HepG2 (cell line): ENCODE measurements around the gene NR2F1-AS1. TPM values are rescaled to one million over a fixed set of nuclear protein-coding genes. Genes with fewer than 3 reads are reported as not detected.

ENCODE experiments used
- ATAC-seq: fragments of 200-7000 bp; cut with Tn5 transposase; 3 replicates; pipeline ENCODE4 v1.9.1; 2020; ENCODE audit warnings: mild to moderate bottlenecking, moderate library complexity
- BruUV-seq: library from RNA; stranded (reverse); fragments of 400-500 nt; replicated peaks from 2 replicates; lab custom pipeline; 2021; lab: Mats Ljungman, UMichigan
- CTCF ChIA-PET: fragments of 300-600 bp; formaldehyde crosslinking; extraction: SDS; loops from one replicate; lab custom pipeline; 2021; ENCODE audit warnings: low total read pairs, inconsistent platforms, low intra/inter-chr PET ratio; lab: Yijun Ruan, JAX
- POLR2A ChIA-PET: fragments of 350-600 bp; sonication (Branson Sonifier 250); formaldehyde crosslinking; loops from one replicate; lab custom pipeline; 2020; ENCODE audit warnings: antibody characterized with exemption, inconsistent platforms; lab: Yijun Ruan, JAX
- DNase-seq: peaks from one replicate; pipeline ENCODE4 v3.0.0-alpha.2; 2015; ENCODE audit warnings: low spot score
- FAIRE-seq: peaks from 3 replicates; lab custom pipeline; 2011; peaks lifted over from hg19 to GRCh38; lab: Jason Lieb, UNC
- H2AFZ ChIP-seq: one replicate; pipeline ENCODE4 v1.6.1; 2011; ENCODE audit warnings: low read length, inconsistent platforms
- H3K27ac ChIP-seq: fragments of 300-600 bp; 3 replicates; pipeline ENCODE4 v1.8.0; 2011; ENCODE audit warnings: mixed run types, mild to moderate bottlenecking, mixed read lengths, low read length, inconsistent platforms; ENCODE audit not compliant: insufficient read depth; ENCODE audit errors: extremely low read length
- H3K27me3 ChIP-seq, 2 experiments: fragments of 200-600 bp in 1 of 2; 2 replicates in 1 of 2; 3 replicates in 1 of 2; pipeline versions ENCODE4 v1.6.0 to v1.8.0; 2011; ENCODE audit warnings: low read length in 2 of 2, mild to moderate bottlenecking in 2 of 2, moderate library complexity in 2 of 2, inconsistent platforms in 1 of 2; ENCODE audit not compliant: insufficient read depth in 2 of 2, control insufficient read depth in 1 of 2
- H3K36me3 ChIP-seq, 2 experiments: fragments of 200-600 bp in 1 of 2; replicated peaks in 1 of 2; 2 replicates in 1 of 2; 3 replicates in 1 of 2; pipeline versions ENCODE4 v1.5.1 to v1.8.0; 2011; ENCODE audit warnings: low read length in 2 of 2, inconsistent platforms in 1 of 2; ENCODE audit not compliant: insufficient read depth in 2 of 2, control insufficient read depth in 1 of 2
- H3K4me1 ChIP-seq: 2 replicates; pipeline ENCODE4 v1.5.1; 2012; ENCODE audit warnings: low read length, inconsistent platforms; ENCODE audit not compliant: insufficient read depth
- H3K4me2 ChIP-seq: 2 replicates; pipeline ENCODE4 v1.6.0; 2011; ENCODE audit warnings: low read depth, low read length, inconsistent platforms
- H3K4me3 ChIP-seq, 3 experiments: fragments of 200-600 bp in 1 of 3; sonication (generic), shearing (Covaris generic) in 1 of 3; replicated peaks in 1 of 3; 2 replicates each; pipeline ENCODE4 v1.5.1; 2011 to 2016; ENCODE audit warnings: low read length in 3 of 3, inconsistent platforms in 2 of 3, low read depth in 2 of 3, mild to moderate bottlenecking in 2 of 3, control low read depth in 1 of 3, mixed read lengths in 1 of 3; ENCODE audit not compliant: insufficient read depth in 1 of 3
- H3K79me2 ChIP-seq: one replicate; pipeline ENCODE4 v1.6.1; 2011; ENCODE audit warnings: low read length, inconsistent platforms; ENCODE audit not compliant: insufficient read depth
- H3K9ac ChIP-seq: 2 replicates; pipeline ENCODE4 v1.6.0; 2011; ENCODE audit warnings: mild to moderate bottlenecking, low read depth, low read length, inconsistent platforms; ENCODE audit not compliant: insufficient read depth
- H3K9me3 ChIP-seq: 2 replicates; pipeline ENCODE4 v1.5.1; 2012; ENCODE audit warnings: mild to moderate bottlenecking, low read length
- H4K20me1 ChIP-seq: 2 replicates; pipeline ENCODE4 v1.6.0; 2011; ENCODE audit warnings: inconsistent platforms, mild to moderate bottlenecking, low read length, moderate library complexity; ENCODE audit not compliant: insufficient read depth
- ATM ChIP-seq: fragments of 450-650 bp; IDR thresholded peaks from 2 replicates; pipeline ENCODE4 v1.7.1; 2017; ENCODE audit warnings: mild to moderate bottlenecking, borderline replicate concordance
- HOXD1 ChIP-seq: sonication (generic); formaldehyde crosslinking; IDR thresholded peaks from 2 replicates; pipeline ENCODE4 v1.5.0; 2020; ENCODE audit warnings: missing genetic modification reagents
- JUND ChIP-seq: sonication (generic); formaldehyde crosslinking; IDR thresholded peaks from 2 replicates; pipeline ENCODE4 v1.8.0; 2022; ENCODE audit warnings: mild to moderate bottlenecking, missing genetic modification reagents
- PHF5A ChIP-seq: IDR thresholded peaks from one replicate; pipeline ENCODE4 v1.6.1; 2018; ENCODE audit warnings: low read depth, missing genetic modification reagents; ENCODE audit not compliant: unreplicated experiment
- SSRP1 ChIP-seq: IDR thresholded peaks from 2 replicates; pipeline ENCODE4 v1.6.1; 2016; ENCODE audit warnings: control low read depth
- ZIK1 ChIP-seq: sonication (generic); formaldehyde crosslinking; IDR thresholded peaks from 2 replicates; pipeline ENCODE4 v1.5.0; 2020; ENCODE audit warnings: mild to moderate bottlenecking, low read depth, missing genetic modification reagents, borderline replicate concordance
- ZNF263 ChIP-seq: sonication (generic); formaldehyde crosslinking; IDR thresholded peaks from 2 replicates; pipeline ENCODE4 v1.4.0; 2020; ENCODE audit warnings: missing genetic modification reagents
- ZNF317 ChIP-seq: sonication (generic); formaldehyde crosslinking; IDR thresholded peaks from 2 replicates; pipeline ENCODE4 v1.5.0; 2020; ENCODE audit warnings: mild to moderate bottlenecking, missing genetic modification reagents
- ZNF543 ChIP-seq: sonication (generic); formaldehyde crosslinking; IDR thresholded peaks from 2 replicates; pipeline ENCODE4 v1.4.0; 2020; ENCODE audit warnings: mild to moderate bottlenecking, missing genetic modification reagents
- ZNF790 ChIP-seq: sonication (generic); formaldehyde crosslinking; IDR thresholded peaks from 2 replicates; pipeline ENCODE4 v1.8.0; 2022; ENCODE audit warnings: missing genetic modification reagents, mild to moderate bottlenecking, borderline replicate concordance
- WGBS: methylation state at CpG from one replicate; pipeline ENCODE4 v1.1.6; 2017; ENCODE audit warnings: low lambda C conversion rate; 5-methylcytosine and 5-hydroxymethylcytosine counted together
- in situ Hi-C: cut with HindIII; loops from 2 replicates; pipeline ENCODE4 v1.10.0; 2017; ENCODE audit warnings: low pct_unique_long_range_greater_than_20kb; ENCODE audit not compliant: extremely low pct_ligation_motif_present
- intact Hi-C: fragments of 100-400 bp; cut with micrococcal nuclease; formaldehyde crosslinking; loops from one replicate; pipeline ENCODE4 v1.10.0; 2022; ENCODE audit not compliant: unreplicated experiment
- polyA plus RNA-seq, 8 experiments: library from polyadenylated mRNA; depleted of rRNA in 3 of 8; stranded (reverse) in 7 of 8; unstranded in 1 of 8; fragments of >200 nt; fragmentation: Illumina TruSeq in 4 of 8; extraction: Trizol in 4 of 8; gene quantifications; 2 replicates each; pipeline versions ENCODE4 v1.2.1 to v1.2.3, GENCODE V29; 2011 to 2016; ENCODE audit warnings: low read depth in 4 of 8, missing spikeins in 1 of 8, mixed read lengths in 1 of 8; ENCODE audit not compliant: insufficient read depth in 1 of 8
- total RNA-seq, 5 experiments: library from RNA; depleted of rRNA; stranded (reverse); fragments of >200 nt; fragmentation: Illumina TruSeq; extraction: Trizol; gene quantifications; 2 replicates each; pipeline ENCODE4 v1.2.3, GENCODE V29; 2016; ENCODE audit warnings: low read depth in 1 of 5

The NR2F1-AS1 gene
- total and polyA plus RNA-seq, 2 of the 13 experiments (the other 11 are each of a cell fraction or from before 2014, with no cell fraction given): 2.8 TPM

GRCh38 chr5:93497096-93497495, 83.9 kb downstream of the NR2F1-AS1 start:
- CTCF ChIA-PET: no interaction called here

GRCh38 chr5:93479982-93480509, 101.0 kb downstream of the NR2F1-AS1 start:
- Histone ChIP-seq H3K4me3 (no peak overlapping the region), H3K27me3 (no peaks in the 10 kb centered on the region), H3K79me2 (no peaks in the 10 kb centered on the region), H3K27ac (no peak overlapping the region), H2AFZ (no peak overlapping the region), H3K4me1 (no peaks in the 10 kb centered on the region), H3K9me3 (0 out of 2 replicates have a peak, but pooled peaks cover 3% of the 10 kb centered on the region), H3K4me2 (no peak overlapping the region), H4K20me1 (no peaks in the 10 kb centered on the region), H3K9ac (no peak overlapping the region), H3K36me3 (no peaks in the 10 kb centered on the region)
- ChIA-PET CTCF (no interaction called here), POLR2A (no interaction called here)
- TF ChIP-seq ZNF317 (CRISPR knock-in tag) (peak; percentile 94), PHF5A (CRISPR knock-in tag) (no peak)
- FAIRE-seq: no peak
- no peak for ATAC-seq
- DNase-seq: no peak
- intact Hi-C loops: no loop called here
- BruUV-seq: no TSS peak
- in situ Hi-C loops: no loop called here

More at GRCh38 chr5:93497096-93497495, 83.9 kb downstream of the NR2F1-AS1 start:
- no peaks in the 10 kb centered on the region for H4K20me1 ChIP-seq
- in situ Hi-C loops: no loop called here
- H3K9me3 ChIP-seq: no peaks in the 10 kb centered on the region
- no peaks in the 10 kb centered on the region for H3K4me1 ChIP-seq
- intact Hi-C loops: no loop called here
- POLR2A ChIA-PET: no interaction called here
- no peaks in the 10 kb centered on the region for H3K79me2 ChIP-seq
- TF ChIP-seq ATM (no peak), ZNF790 (CRISPR knock-in tag) (no peak), ZIK1 (CRISPR knock-in tag) (no peak), JUND (no peak), HOXD1 (no peak), SSRP1 (no peak), ZNF543 (CRISPR knock-in tag) (no peak), ZNF263 (CRISPR knock-in tag) (no peak)
- no peaks in the 10 kb centered on the region for H3K36me3 ChIP-seq
- ATAC-seq (no peak), FAIRE-seq (no peak), DNase-seq (no peak)
- H3K27me3 ChIP-seq: no peaks in the 10 kb centered on the region
- no peak overlapping the region for H3K4me3 ChIP-seq
- no TSS peak for BruUV-seq
- no peak overlapping the region for H3K9ac ChIP-seq
- no peak overlapping the region for H3K4me2 ChIP-seq
- no peak overlapping the region for H2AFZ ChIP-seq
- no peak overlapping the region for H3K27ac ChIP-seq
- WGBS: 58% methylated on average over 4 of the region's 4 CpGs
